ENCODE measurements around the gene ZNF292. TPM values are rescaled to one million over a fixed set of nuclear protein-coding genes. Genes with fewer than 3 reads are reported as not detected.
"Not testable (repeated sequence)": the region's sequence is repeated elsewhere in the genome, so short reads cannot be mapped to it uniquely, and the experiment has no call there.

The ZNF292 gene
- total RNA-seq, 2 donors from 2014 or later, result 19.0 to 19.7 TPM

DNA sequence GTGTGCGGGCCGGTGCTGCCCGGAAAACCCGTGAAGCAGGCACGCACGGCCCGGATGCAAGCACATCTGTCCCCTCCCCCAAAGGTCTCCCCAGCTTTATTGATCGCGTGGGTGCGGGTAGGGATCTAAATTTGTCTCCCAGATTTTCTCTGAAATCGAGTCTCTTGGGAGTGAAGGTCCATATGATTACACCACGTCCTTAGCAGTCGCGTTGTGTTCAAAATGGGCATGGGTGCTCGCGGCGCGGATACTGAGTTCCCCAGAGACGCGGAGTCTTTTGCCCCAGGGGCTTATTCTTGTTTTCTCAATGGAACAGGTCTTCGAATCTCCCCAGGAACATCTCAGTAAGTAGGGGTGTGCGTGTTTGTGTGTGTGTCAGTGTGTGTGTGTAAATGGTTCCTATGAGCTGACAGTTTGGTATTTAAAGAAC lies 2.8 kb upstream of the ZNF292 start:
- Histone ChIP-seq H3K27ac (peak overlapping the region; percentile 90 to 97), H3K4me1 (peaks cover 0 to 41% of the 10 kb centered on the region in 2 donors), H3K4me3 (peak overlapping the region; percentile 52 to 69), H3K9me3 (no peaks in the 10 kb centered on the region), H3K36me3 (no peaks in the 10 kb centered on the region), H3K27me3 (no peaks in the 10 kb centered on the region)
- TF ChIP-seq, protein P1, sequence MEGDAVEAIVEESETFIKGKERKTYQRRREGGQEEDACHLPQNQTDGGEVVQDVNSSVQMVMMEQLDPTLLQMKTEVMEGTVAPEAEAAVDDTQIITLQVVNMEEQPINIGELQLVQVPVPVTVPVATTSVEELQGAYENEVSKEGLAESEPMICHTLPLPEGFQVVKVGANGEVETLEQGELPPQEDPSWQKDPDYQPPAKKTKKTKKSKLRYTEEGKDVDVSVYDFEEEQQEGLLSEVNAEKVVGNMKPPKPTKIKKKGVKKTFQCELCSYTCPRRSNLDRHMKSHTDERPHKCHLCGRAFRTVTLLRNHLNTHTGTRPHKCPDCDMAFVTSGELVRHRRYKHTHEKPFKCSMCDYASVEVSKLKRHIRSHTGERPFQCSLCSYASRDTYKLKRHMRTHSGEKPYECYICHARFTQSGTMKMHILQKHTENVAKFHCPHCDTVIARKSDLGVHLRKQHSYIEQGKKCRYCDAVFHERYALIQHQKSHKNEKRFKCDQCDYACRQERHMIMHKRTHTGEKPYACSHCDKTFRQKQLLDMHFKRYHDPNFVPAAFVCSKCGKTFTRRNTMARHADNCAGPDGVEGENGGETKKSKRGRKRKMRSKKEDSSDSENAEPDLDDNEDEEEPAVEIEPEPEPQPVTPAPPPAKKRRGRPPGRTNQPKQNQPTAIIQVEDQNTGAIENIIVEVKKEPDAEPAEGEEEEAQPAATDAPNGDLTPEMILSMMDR (IDR thresholded peaks at IDR 0.05), result no peak
- DNase-seq (ENCODE audit: low spot score), result no peak

DNA sequence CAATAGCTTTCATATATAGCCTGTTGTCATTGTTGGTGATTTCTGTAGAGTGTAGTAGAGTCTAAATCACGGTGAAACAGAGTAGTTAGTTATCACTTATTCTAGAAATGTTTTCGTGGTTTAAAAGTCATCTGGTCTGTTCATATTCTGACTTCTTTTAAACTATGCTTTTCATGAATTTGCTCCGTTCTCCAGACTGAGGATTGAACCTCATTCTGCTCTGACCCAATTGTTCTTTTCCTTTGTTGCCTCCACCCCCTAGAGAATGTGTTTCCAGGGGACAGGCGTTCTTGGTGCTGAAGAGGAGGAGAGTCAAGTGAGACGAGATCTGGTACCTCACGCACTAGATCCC lies 748 bp upstream of the ZNF292 start:
- Histone ChIP-seq H3K4me3 (peak overlapping the region; percentile 82 to 92), H3K4me1 (peaks cover 0 to 52% of the 10 kb centered on the region in 2 donors), H3K27ac (peak overlapping the region; percentile 97 to 98), H3K27me3 (no peaks in the 10 kb centered on the region), H3K36me3 (no peaks in the 10 kb centered on the region), H3K9me3 (no peaks in the 10 kb centered on the region)
- DNase-seq (ENCODE audit: low spot score), result no peak
- TF ChIP-seq, protein P1 (IDR thresholded peaks at IDR 0.05), result no peak

DNA sequence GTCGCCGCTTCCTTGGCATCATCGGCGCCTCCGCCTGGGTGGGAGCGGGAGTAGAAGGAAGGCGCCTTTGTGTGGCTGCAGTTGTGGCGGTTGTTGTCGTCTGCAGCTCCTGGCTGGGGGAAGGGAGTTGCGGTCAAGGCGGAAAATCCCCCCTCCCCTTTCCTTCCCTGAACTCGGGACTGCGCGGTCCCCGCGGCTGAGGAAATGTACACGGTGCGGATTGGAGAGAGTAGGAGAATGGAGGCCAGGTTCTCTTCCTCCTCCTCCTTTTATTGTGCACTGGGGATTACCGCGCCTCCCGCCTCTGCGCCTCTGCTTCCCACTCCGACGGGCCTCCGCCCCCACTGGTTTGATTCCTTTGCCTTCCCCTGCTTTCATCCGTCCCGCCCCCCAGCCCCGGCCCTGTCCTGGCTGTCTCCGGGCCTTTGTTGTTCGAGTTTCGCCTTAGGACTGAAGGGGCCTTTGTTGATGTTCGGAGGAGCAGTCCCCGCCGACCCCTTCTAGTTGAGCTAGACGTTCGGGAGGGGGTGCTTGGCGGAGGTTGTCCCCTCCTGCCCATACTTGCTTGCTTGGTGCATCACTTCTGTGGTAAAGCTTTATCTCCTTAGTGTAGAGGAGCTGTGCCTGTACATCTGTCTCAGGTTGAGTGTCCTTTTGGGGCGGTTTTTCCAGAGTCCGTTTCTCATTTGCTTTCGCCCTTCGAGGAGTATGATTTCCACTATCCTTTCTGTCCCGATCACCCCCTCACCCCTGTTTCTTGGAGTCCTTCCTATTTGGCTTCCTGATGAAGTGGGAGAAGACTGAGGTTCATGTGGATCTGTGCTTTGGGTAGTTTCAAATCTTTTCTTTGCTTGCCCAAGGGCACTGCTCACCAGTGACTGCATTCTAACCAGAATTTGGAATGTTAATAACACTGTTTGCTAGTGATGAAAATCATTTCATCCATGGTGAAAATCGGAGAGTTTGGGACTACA lies 764 bp downstream of the ZNF292 start:
- TF ChIP-seq, protein P1 (IDR thresholded peaks at IDR 0.05), result no peak
- peaks cover 0 to 64% of the 10 kb centered on the region in 2 donors for H3K4me1 ChIP-seq

DNA sequence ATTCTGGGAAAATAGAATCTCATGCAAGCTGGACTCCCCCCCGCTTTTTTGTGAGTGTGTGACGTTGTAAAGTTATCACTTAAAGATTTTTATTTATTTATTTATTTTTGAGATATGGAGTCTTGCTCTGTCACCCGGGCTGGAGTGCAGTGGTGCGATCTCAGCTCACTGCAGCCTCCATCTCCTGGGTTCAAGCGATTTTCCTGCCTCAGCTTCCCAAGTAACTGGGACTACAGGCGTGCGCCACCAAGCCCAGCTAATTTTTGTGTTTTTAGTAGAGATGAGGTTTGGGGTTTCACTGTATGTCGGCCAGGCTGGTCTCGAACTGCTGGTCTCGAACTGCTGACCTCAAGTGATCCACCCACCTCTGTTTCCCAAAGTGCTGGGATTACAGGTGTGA lies 2.2 kb downstream of the ZNF292 start:
- H3K27ac ChIP-seq; H3K27me3 ChIP-seq; H3K4me3 ChIP-seq; H3K9me3 ChIP-seq; H3K36me3 ChIP-seq; DNase-seq (ENCODE audit: low spot score): not testable (repeated sequence)
- peaks cover 0 to 61% of the 10 kb centered on the region in 2 donors for H3K4me1 ChIP-seq

More for the DNA sequence above, 764 bp downstream of the ZNF292 start:
- Histone ChIP-seq H3K27me3 (no peaks in the 10 kb centered on the region), H3K4me3 (peak overlapping the region; percentile 82 to 92), H3K9me3 (no peaks in the 10 kb centered on the region), H3K27ac (peak overlapping the region; percentile 97 to 98), H3K36me3 (no peaks in the 10 kb centered on the region)
- DNase-seq (ENCODE audit: low spot score), result peak; percentile 59

DNA sequence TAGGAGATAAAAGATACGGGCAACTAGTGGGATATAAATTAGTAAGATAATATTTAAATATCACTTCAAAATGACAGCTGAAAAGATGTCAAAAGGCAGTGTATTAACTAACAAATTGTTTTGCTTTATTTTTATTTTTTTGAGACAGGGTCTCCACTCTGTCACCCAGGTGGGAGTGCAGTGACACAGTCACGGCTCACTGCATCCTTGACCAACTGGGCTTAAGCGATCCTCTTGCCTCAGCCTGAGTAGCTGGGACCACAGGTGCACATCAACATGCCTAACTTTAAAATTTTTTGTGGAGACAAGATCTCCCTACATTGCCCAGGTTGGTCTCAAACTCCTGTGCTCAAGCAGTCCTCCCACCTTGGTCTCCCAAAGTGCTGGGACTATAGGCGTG lies 5.9 kb downstream of the ZNF292 start:
- Histone ChIP-seq H3K4me1 (peaks cover 0 to 63% of the 10 kb centered on the region in 2 donors), H3K36me3 (no peaks in the 10 kb centered on the region), H3K9me3 (no peaks in the 10 kb centered on the region), H3K27ac (no peak overlapping the region), H3K27me3 (no peaks in the 10 kb centered on the region), H3K4me3 (no peak overlapping the region)
- DNase-seq (ENCODE audit: low spot score), result no peak
- TF ChIP-seq, protein P1 (IDR thresholded peaks at IDR 0.05), result no peak

DNA sequence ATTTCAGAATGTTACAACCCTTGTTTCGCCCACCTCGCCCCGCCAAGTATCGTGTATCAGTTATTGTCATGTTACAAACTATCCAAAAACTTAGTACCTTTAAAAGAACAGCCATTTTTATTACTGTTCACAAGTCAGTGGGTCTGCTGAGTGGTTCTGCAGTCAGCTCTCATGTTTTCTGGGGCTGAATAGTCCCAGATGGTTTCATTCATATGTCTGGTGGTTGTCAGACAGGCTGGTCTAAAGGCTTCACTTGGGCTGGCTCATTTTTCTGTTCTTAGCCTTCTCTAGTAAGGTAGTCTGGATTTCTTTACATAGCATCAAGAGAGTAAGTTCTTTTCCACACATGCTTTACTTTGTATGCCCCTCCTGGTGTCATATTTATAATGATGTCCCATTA lies 8.6 kb downstream of the ZNF292 start:
- no peaks in the 10 kb centered on the region for H3K27me3 ChIP-seq
- H3K36me3 ChIP-seq, result no peaks in the 10 kb centered on the region
- no peak overlapping the region for H3K4me3 ChIP-seq
- H3K9me3 ChIP-seq, result no peaks in the 10 kb centered on the region
- H3K27ac ChIP-seq, result no peak overlapping the region
- DNase-seq (ENCODE audit: low spot score), result no peak
- H3K4me1 ChIP-seq, result peaks cover 0 to 46% of the 10 kb centered on the region in 2 donors
- TF ChIP-seq, protein P1 (IDR thresholded peaks at IDR 0.05), result no peak
